HUES6 (cell line): ENCODE data around the gene LRRC51.
A peak's percentile ranks its signal among the peaks of the same experiment; 100 is the strongest.

ENCODE experiments used
- H3K27ac ChIP-seq: 2 replicates; pipeline ENCODE4 v1.7.0; 2013; ENCODE audit warnings: low read depth, mild to moderate bottlenecking, low read length, inconsistent platforms
- H3K27me3 ChIP-seq: 2 replicates; pipeline ENCODE4 v1.6.1; 2013; ENCODE audit warnings: low read length; ENCODE audit not compliant: control insufficient read depth, insufficient read depth
- H3K36me3 ChIP-seq: 2 replicates; pipeline ENCODE4 v1.6.1; 2013; ENCODE audit warnings: low read length; ENCODE audit not compliant: control insufficient read depth, insufficient read depth
- H3K4me1 ChIP-seq: 2 replicates; pipeline ENCODE4 v1.6.1; 2013; ENCODE audit warnings: low read length; ENCODE audit not compliant: control insufficient read depth, insufficient read depth
- H3K4me3 ChIP-seq: 2 replicates; pipeline ENCODE4 v1.5.1; 2013; ENCODE audit warnings: low read depth, low read length
- H3K9ac ChIP-seq: one replicate; pipeline ENCODE4 v1.6.1; 2013; ENCODE audit warnings: mild to moderate bottlenecking, low read length
- H3K9me3 ChIP-seq: 2 replicates; pipeline ENCODE4 v1.6.1; 2013; ENCODE audit warnings: low read depth, low read length; ENCODE audit not compliant: control insufficient read depth, insufficient read depth

The LRRC51 gene

GRCh38 chr11:72088076-72088808 is 7.6 kb downstream of the LRRC51 start:
- H3K9ac ChIP-seq: no peak overlapping the region

GRCh38 chr11:72091292-72091691 is 10.6 kb downstream of the LRRC51 start:
- no peaks in the 10 kb centered on the region for H3K27me3 ChIP-seq
- peaks cover 4% of the 10 kb centered on the region; the same call in 1 of the 2 replicates for H3K4me1 ChIP-seq
- no peaks in the 10 kb centered on the region for H3K9me3 ChIP-seq
- H3K9ac ChIP-seq: no peak overlapping the region
- H3K27ac ChIP-seq: no peak overlapping the region
- H3K36me3 ChIP-seq: peaks cover 34% of the 10 kb centered on the region
- H3K4me3 ChIP-seq: no peak overlapping the region

More at GRCh38 chr11:72088076-72088808, 7.6 kb downstream of the LRRC51 start:
- peaks cover 4% of the 10 kb centered on the region; the same call in 1 of the 2 replicates for H3K4me1 ChIP-seq
- H3K9me3 ChIP-seq: no peaks in the 10 kb centered on the region
- H3K27ac ChIP-seq: no peak overlapping the region
- peaks cover 18% of the 10 kb centered on the region; the same call in 1 of the 2 replicates for H3K36me3 ChIP-seq
- no peak overlapping the region for H3K4me3 ChIP-seq
- no peaks in the 10 kb centered on the region for H3K27me3 ChIP-seq

GRCh38 chr11:72098741-72099140 is 18.1 kb downstream of the LRRC51 start:
- peaks cover 65% of the 10 kb centered on the region for H3K36me3 ChIP-seq
- H3K27me3 ChIP-seq: no peaks in the 10 kb centered on the region
- no peak overlapping the region for H3K4me3 ChIP-seq
- H3K9me3 ChIP-seq: no peaks in the 10 kb centered on the region
- H3K4me1 ChIP-seq: peaks cover 11% of the 10 kb centered on the region
- H3K9ac ChIP-seq: no peak overlapping the region
- no peak overlapping the region for H3K27ac ChIP-seq

- Histone ChIP-seq H3K4me1 (peaks cover 14% of the 10 kb centered on the region), H3K4me3 (no peak overlapping the region), H3K9ac (peak overlapping the region; percentile 6), H3K27me3 (no peaks in the 10 kb centered on the region), H3K27ac (no peak overlapping the region), H3K36me3 (peaks cover 56% of the 10 kb centered on the region), H3K9me3 (no peaks in the 10 kb centered on the region)
Observed at GRCh38 chr11:72100009-72100408, 19.4 kb downstream of the LRRC51 start.

- no peaks in the 10 kb centered on the region for H3K9me3 ChIP-seq
- H3K4me3 ChIP-seq: no peak overlapping the region
- H3K36me3 ChIP-seq: peaks cover 51% of the 10 kb centered on the region
- H3K27me3 ChIP-seq: no peaks in the 10 kb centered on the region
- peaks cover 14% of the 10 kb centered on the region for H3K4me1 ChIP-seq
- no peak overlapping the region for H3K27ac ChIP-seq
- peak overlapping the region; percentile 6 for H3K9ac ChIP-seq
Observed at GRCh38 chr11:72100462-72100861, 19.8 kb downstream of the LRRC51 start.

- peak overlapping the region; percentile 91 for H3K4me3 ChIP-seq
- H3K9ac ChIP-seq: peak overlapping the region; percentile 98
- H3K36me3 ChIP-seq: peaks cover 43% of the 10 kb centered on the region
- H3K9me3 ChIP-seq: no peaks in the 10 kb centered on the region
- no peaks in the 10 kb centered on the region for H3K27me3 ChIP-seq
- peaks cover 14% of the 10 kb centered on the region for H3K4me1 ChIP-seq
- peak overlapping the region; percentile 97; the same call in 1 of the 2 replicates for H3K27ac ChIP-seq
Observed at GRCh38 chr11:72102162-72102561, 21.5 kb downstream of the LRRC51 start.

- Histone ChIP-seq H3K36me3 (peaks cover 39% of the 10 kb centered on the region), H3K4me3 (peak overlapping the region; percentile 91), H3K27me3 (no peaks in the 10 kb centered on the region), H3K9me3 (no peaks in the 10 kb centered on the region), H3K27ac (peak overlapping the region; percentile 97), H3K4me1 (peaks cover 14% of the 10 kb centered on the region), H3K9ac (peak overlapping the region; percentile 98)
Observed at GRCh38 chr11:72102631-72102945, 21.9 kb downstream of the LRRC51 start.

GRCh38 chr11:72102946-72103753 is 22.5 kb downstream of the LRRC51 start, which contains the start of gene LAMTOR1:
TSS of gene LAMTOR1 (minus strand) at chr11:72103297. CDS start at chr11:72103224, 73 bp downstream.
- H3K36me3 ChIP-seq: peaks cover 35% of the 10 kb centered on the region
- H3K9ac ChIP-seq: peak within 1 kb of the TSS; percentile 98
- H3K27ac ChIP-seq: peak within 1 kb of the TSS; percentile 97
- H3K9me3 ChIP-seq: no peaks in the 10 kb centered on the region
- no peaks in the 10 kb centered on the region for H3K27me3 ChIP-seq
- peak within 1 kb of the TSS; percentile 91 for H3K4me3 ChIP-seq
- peaks cover 14% of the 10 kb centered on the region for H3K4me1 ChIP-seq

- H3K27me3 ChIP-seq: no peaks in the 10 kb centered on the region
- H3K27ac ChIP-seq: peak overlapping the region; percentile 74
- H3K4me1 ChIP-seq: peaks cover 14% of the 10 kb centered on the region
- H3K4me3 ChIP-seq: peak overlapping the region; percentile 51
- H3K9ac ChIP-seq: peak overlapping the region; percentile 70
- H3K36me3 ChIP-seq: peaks cover 34% of the 10 kb centered on the region
- no peaks in the 10 kb centered on the region for H3K9me3 ChIP-seq
Observed at GRCh38 chr11:72103754-72104167, 23.1 kb downstream of the LRRC51 start.

GRCh38 chr11:72105888-72106287 is 25.2 kb downstream of the LRRC51 start, which contains the start of gene TOMT:
TSS of gene TOMT (plus strand) at chr11:72105924. CDS start at chr11:72105952, 28 bp downstream.
- Histone ChIP-seq H3K27ac (no peak within 1 kb of the TSS), H3K4me1 (peaks cover 14% of the 10 kb centered on the region), H3K9me3 (no peaks in the 10 kb centered on the region), H3K27me3 (no peaks in the 10 kb centered on the region), H3K36me3 (peaks cover 26% of the 10 kb centered on the region), H3K9ac (peak within 1 kb of the TSS; percentile 25), H3K4me3 (no peak within 1 kb of the TSS)
